ENCODE results near the gene PLXNC1.

- TF ChIP-seq GATA2 (IDR thresholded peaks at IDR 0.05; ENCODE audit: low read depth, low read length) (no peak), GATA3 (IDR thresholded peaks at IDR 0.05; ENCODE audit: low read depth, low read length) (no peak)
Measured at GRCh38 chr12:94141892-94142291, 6.5 kb upstream of the PLXNC1 start.
